ENCODE measurements around the gene PALMD.
A peak's percentile ranks its signal among the peaks of the same experiment; 100 is the strongest.

Gene PALMD

DNA sequence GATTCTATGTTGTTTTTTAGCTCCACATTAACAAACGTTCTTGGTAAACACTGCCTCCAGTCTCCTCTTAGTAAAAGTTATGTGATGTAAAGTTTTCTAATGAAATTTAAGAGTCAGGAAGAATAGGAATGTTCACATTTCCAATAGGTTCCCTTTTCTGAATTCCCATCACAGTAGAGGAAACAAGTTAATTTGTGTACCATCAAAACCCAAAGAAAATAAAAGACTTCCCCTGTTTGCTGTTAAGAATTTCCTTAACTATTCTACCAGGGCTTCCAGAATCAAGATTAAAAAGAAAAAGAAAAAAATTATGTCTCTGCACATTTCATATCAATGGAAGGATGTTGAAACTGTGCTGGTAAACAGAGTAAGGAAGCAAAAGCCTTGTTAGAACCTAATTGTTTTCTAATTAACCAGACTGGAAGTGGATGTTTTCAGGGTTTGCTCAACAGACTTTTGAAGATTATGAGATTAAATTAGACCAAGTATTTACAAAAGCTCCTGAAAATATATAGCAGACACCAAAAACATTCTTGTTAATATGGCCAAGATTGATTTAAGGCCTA lies 43.4 kb upstream of the PALMD start:
- no peak for DNase-seq (ENCODE audit: low read depth in 2 of 2)
- TF ChIP-seq, protein P1, sequence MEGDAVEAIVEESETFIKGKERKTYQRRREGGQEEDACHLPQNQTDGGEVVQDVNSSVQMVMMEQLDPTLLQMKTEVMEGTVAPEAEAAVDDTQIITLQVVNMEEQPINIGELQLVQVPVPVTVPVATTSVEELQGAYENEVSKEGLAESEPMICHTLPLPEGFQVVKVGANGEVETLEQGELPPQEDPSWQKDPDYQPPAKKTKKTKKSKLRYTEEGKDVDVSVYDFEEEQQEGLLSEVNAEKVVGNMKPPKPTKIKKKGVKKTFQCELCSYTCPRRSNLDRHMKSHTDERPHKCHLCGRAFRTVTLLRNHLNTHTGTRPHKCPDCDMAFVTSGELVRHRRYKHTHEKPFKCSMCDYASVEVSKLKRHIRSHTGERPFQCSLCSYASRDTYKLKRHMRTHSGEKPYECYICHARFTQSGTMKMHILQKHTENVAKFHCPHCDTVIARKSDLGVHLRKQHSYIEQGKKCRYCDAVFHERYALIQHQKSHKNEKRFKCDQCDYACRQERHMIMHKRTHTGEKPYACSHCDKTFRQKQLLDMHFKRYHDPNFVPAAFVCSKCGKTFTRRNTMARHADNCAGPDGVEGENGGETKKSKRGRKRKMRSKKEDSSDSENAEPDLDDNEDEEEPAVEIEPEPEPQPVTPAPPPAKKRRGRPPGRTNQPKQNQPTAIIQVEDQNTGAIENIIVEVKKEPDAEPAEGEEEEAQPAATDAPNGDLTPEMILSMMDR (IDR thresholded peaks at IDR 0.05; ENCODE audit: low read depth, low read length), result no peak
- H3K4me3 ChIP-seq (replicated peaks in 1 of 2; ENCODE audit: low read depth in 2 of 2, low read length in 2 of 2), result no peak overlapping the region

DNA sequence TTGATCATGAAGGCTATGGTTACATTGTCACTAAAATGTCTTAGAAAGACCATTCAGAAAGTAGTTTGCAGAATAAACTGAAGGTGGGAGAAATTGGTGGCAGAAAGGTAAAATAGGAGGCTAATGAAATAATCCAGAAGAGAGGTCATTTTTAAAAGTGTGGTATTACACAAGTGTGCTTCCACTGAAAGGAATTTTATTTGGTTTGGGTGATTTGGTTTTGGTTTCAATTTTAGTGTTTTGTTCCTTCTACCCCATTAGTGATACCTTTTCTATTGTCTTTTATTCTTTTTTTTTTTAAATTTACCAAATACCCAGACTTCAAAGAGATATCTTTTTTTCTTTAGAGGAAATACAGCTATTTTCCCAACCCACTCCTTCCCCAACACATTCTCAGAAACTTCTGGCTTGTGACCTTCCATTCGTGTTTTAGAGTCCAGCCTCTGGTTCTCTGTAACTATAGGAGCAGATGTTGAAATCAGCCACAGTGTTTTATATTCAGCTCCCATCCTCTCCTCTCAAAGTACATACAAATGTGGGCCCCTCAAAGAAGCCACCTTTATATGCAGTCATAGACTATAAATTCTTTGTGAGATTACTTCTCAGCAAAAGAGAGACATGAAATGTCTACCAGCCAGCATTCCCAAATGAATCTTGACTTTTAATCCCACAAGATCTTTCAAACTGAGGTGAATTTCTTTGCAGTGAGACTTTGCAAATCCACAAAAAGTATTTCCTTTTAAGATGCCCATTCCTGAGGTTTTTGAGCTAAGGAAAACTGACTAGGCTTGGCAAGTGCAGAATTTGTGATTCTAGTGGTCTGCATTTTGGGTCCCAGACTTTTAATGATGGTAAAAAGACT lies 42.0 kb upstream of the PALMD start:
- DNase-seq (ENCODE audit: low read depth in 2 of 2), result peak in 1 of 2 donors; percentile 32
- no peak overlapping the region for H3K4me3 ChIP-seq (replicated peaks in 1 of 2; ENCODE audit: low read depth in 2 of 2, low read length in 2 of 2)
- TF ChIP-seq, protein P1 (IDR thresholded peaks at IDR 0.05; ENCODE audit: low read depth, low read length), result no peak

DNA sequence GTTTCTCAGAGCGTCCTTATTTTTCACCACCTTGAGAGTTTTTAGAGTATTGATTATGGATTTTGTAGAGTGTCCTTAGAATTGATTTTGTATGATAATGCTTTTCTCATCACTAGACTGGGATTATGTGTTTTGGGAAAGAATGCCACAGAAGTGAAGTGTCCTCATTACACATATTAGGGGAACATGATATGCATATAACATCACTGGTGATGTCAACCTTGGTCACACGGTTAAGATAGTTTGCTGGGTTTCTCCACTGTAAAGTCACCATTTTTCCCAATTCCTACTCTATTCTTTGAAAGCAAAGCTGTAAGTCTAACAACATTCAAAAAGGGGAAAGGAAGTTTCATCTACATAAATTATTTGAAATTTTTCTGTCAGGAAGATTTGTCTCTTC lies 39.6 kb upstream of the PALMD start:
- DNase-seq (ENCODE audit: low read depth in 2 of 2), result peak in 1 of 2 donors; percentile 37
- no peak overlapping the region for H3K4me3 ChIP-seq (replicated peaks in 1 of 2; ENCODE audit: low read depth in 2 of 2, low read length in 2 of 2)
- TF ChIP-seq, protein P1 (IDR thresholded peaks at IDR 0.05; ENCODE audit: low read depth, low read length), result no peak

DNA sequence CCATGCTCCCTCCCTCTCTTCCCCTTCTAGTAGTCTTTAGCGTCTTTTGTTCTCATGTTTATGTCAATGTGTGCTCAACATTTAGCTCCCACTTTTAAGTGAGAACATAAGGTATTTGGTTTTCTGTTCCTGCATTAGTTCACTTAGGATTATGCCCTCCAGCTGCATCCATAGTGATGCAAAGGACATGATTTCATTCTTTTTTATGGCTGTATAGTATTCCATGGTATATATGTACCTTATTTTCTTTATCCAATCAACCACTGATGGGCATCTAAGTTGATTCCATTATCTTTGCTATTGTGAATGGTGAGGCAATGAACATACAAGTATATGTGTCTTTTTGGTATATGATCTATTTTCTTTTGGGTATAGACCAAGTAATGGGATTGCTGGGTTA lies 38.3 kb upstream of the PALMD start:
- TF ChIP-seq, protein P1 (IDR thresholded peaks at IDR 0.05; ENCODE audit: low read depth, low read length), result no peak
- DNase-seq (ENCODE audit: low read depth in 2 of 2), result no peak
- H3K4me3 ChIP-seq (replicated peaks in 1 of 2; ENCODE audit: low read depth in 2 of 2, low read length in 2 of 2), result no peak overlapping the region

DNA sequence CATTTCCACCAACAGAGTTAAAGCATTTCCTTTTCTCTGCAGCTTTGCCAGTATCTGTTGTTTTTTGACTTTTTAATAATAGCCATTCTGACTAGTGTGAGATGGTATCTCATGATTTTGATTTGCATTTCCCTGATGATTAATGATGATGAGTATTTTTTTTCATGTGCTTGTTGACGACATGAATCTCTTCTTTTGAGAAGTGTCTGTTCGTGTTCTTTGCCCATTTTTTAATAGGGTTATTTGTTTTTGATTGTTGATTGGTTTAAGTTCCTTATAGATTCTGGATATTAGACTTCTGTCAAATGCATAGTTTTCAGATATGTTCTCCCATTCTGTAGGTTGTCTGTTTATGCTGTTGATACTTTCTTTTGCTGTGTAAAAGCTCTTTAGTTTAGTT lies 37.9 kb upstream of the PALMD start:
- no peak for DNase-seq (ENCODE audit: low read depth in 2 of 2)
- TF ChIP-seq, protein P1 (IDR thresholded peaks at IDR 0.05; ENCODE audit: low read depth, low read length), result no peak
- no peak overlapping the region for H3K4me3 ChIP-seq (replicated peaks in 1 of 2; ENCODE audit: low read depth in 2 of 2, low read length in 2 of 2)

DNA sequence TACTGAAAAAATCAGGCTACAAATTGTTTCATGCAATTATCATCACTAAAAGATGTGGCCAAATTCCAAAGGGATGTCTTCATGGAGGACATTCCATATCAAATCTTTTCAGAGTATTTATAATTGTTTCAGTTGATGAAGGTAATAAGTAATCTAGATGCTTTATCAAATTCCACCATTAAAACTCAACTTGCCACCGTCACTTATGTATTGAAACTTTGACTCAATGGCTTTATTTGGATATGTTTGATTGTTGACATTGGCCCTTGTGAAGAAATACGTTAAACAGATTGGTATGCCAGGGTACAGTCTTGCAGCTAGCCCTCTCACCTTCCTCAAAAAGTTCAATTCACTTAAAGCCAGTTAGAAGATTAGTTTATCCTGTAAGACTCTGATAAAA lies 32.2 kb upstream of the PALMD start:
- TF ChIP-seq, protein P1 (IDR thresholded peaks at IDR 0.05; ENCODE audit: low read depth, low read length), result no peak
- no peak overlapping the region for H3K4me3 ChIP-seq (replicated peaks in 1 of 2; ENCODE audit: low read depth in 2 of 2, low read length in 2 of 2)
- DNase-seq (ENCODE audit: low read depth in 2 of 2), result peak in 1 of 2 donors; percentile 32
